IMR-90 (cell line): Measurements from ENCODE around the gene ITGA1. TPM values are rescaled to one million over a fixed set of nuclear protein-coding genes. Genes with fewer than 3 reads are reported as not detected.

ENCODE experiments used
- ATAC-seq: fragments of 200-7000 bp; cut with Tn5 transposase; 2 replicates; pipeline ENCODE4 v1.9.1; 2020; ENCODE audit warnings: low read depth, mild to moderate bottlenecking, moderate library complexity
- BruUV-seq: library from RNA; stranded (reverse); fragments of 400-500 nt; replicated peaks from 2 replicates; lab custom pipeline; 2021; lab: Mats Ljungman, UMichigan
- CTCF ChIA-PET: fragments of 300-600 bp; formaldehyde crosslinking; extraction: SDS; loops from one replicate; lab custom pipeline; 2021; ENCODE audit warnings: antibody characterized with exemption; lab: Yijun Ruan, JAX
- POLR2A ChIA-PET: fragments of 300-600 bp; sonication (Branson Sonifier 250); formaldehyde crosslinking; loops from one replicate; lab custom pipeline; 2022; ENCODE audit warnings: antibody characterized with exemption; ENCODE audit not compliant: unreplicated experiment; lab: Charles Lee
- DNase-seq: peaks from one replicate; pipeline ENCODE4 v3.0.0; 2013
- H2AFZ ChIP-seq: replicated peaks from 2 replicates; pipeline ENCODE3; 2013; ENCODE audit warnings: low read length, mild to moderate bottlenecking; ENCODE audit not compliant: poor library complexity
- H2AK5ac ChIP-seq: 2 replicates; pipeline ENCODE4 v1.6.1; 2013; ENCODE audit warnings: low read depth, low read length, inconsistent platforms
- H2AK9ac ChIP-seq: replicated peaks from 2 replicates; pipeline ENCODE3; 2013; ENCODE audit warnings: mild to moderate bottlenecking, low read depth, low read length, moderate library complexity; ENCODE audit not compliant: poor library complexity
- H2BK120ac ChIP-seq: 2 replicates; pipeline ENCODE4 v1.6.1; 2013; ENCODE audit warnings: low read depth, low read length, inconsistent platforms
- H2BK15ac ChIP-seq: 3 replicates; pipeline ENCODE4 v1.6.1; 2013; ENCODE audit warnings: low read depth, low read length, inconsistent platforms
- H2BK20ac ChIP-seq: 2 replicates; pipeline ENCODE4 v1.6.1; 2013; ENCODE audit warnings: low read depth, mild to moderate bottlenecking, inconsistent platforms, low read length, moderate library complexity
- H2BK5ac ChIP-seq: 2 replicates; pipeline ENCODE4 v1.6.1; 2013; ENCODE audit warnings: mild to moderate bottlenecking, low read depth, low read length, inconsistent platforms; ENCODE audit not compliant: poor library complexity, severe bottlenecking
- H3K14ac ChIP-seq: replicated peaks from 2 replicates; pipeline ENCODE4 v1.6.1; 2013; ENCODE audit warnings: low read depth, low read length, inconsistent platforms
- H3K18ac ChIP-seq: 2 replicates; pipeline ENCODE4 v1.6.1; 2013; ENCODE audit warnings: low read depth, low read length, control low read depth
- H3K23ac ChIP-seq: 2 replicates; pipeline ENCODE4 v1.6.1; 2013; ENCODE audit warnings: low read depth, low read length, inconsistent platforms
- H3K27ac ChIP-seq: 2 replicates; pipeline ENCODE4 v1.5.1; 2013; ENCODE audit warnings: mild to moderate bottlenecking, control low read depth, low read length; ENCODE audit not compliant: insufficient read depth
- H3K27me3 ChIP-seq: 2 replicates; pipeline ENCODE4 v1.6.1; 2013; ENCODE audit warnings: low read length; ENCODE audit not compliant: control insufficient read depth, insufficient read depth
- H3K36me3 ChIP-seq: 2 replicates; pipeline ENCODE4 v1.6.1; 2013; ENCODE audit warnings: low read length, mixed read lengths; ENCODE audit not compliant: control insufficient read depth, insufficient read depth
- H3K4ac ChIP-seq: 2 replicates; pipeline ENCODE4 v1.6.1; 2013; ENCODE audit warnings: low read depth, low read length, inconsistent platforms
- H3K4me1 ChIP-seq: 2 replicates; pipeline ENCODE4 v1.6.1; 2013; ENCODE audit warnings: low read length, mixed read lengths; ENCODE audit not compliant: control insufficient read depth, insufficient read depth
- H3K4me2 ChIP-seq: 2 replicates; pipeline ENCODE4 v1.6.1; 2013; ENCODE audit warnings: low read depth, mild to moderate bottlenecking, control low read depth, low read length, moderate library complexity
- H3K4me3 ChIP-seq: 2 replicates; pipeline ENCODE4 v1.5.1; 2013; ENCODE audit warnings: low read depth, mild to moderate bottlenecking, control low read depth, low read length, moderate library complexity; ENCODE audit not compliant: insufficient read depth
- H3K56ac ChIP-seq: 2 replicates; pipeline ENCODE4 v1.6.1; 2013; ENCODE audit warnings: low read length, inconsistent platforms; ENCODE audit not compliant: insufficient read depth; ENCODE audit errors: extremely low read depth
- H3K79me1 ChIP-seq, 2 experiments: 2 replicates each; pipeline ENCODE4 v1.6.1; 2013; ENCODE audit warnings: low read length in 2 of 2, inconsistent platforms in 1 of 2, low read depth in 1 of 2
- H3K9ac ChIP-seq: 2 replicates; pipeline ENCODE4 v1.6.1; 2013; ENCODE audit warnings: low read depth, low read length, control low read depth
- H3K9me1 ChIP-seq: 2 replicates; pipeline ENCODE4 v1.6.1; 2013; ENCODE audit warnings: low read length, inconsistent platforms; ENCODE audit not compliant: insufficient read depth
- H3K9me3 ChIP-seq: 2 replicates; pipeline ENCODE4 v1.6.1; 2013; ENCODE audit warnings: low read length; ENCODE audit not compliant: control insufficient read depth, insufficient read depth
- H4K20me1 ChIP-seq: 2 replicates; pipeline ENCODE4 v1.6.1; 2013; ENCODE audit warnings: low read length, inconsistent platforms; ENCODE audit not compliant: insufficient read depth
- H4K5ac ChIP-seq: 2 replicates; pipeline ENCODE4 v1.6.1; 2013; ENCODE audit warnings: mild to moderate bottlenecking, low read depth, low read length, control low read depth
- H4K8ac ChIP-seq, 2 experiments: 2 replicates each; pipeline ENCODE4 v1.6.1; 2013; ENCODE audit warnings: low read depth in 2 of 2, low read length in 2 of 2, control low read depth in 1 of 2, inconsistent platforms in 1 of 2
- H4K91ac ChIP-seq: 2 replicates; pipeline ENCODE4 v1.6.1; 2013; ENCODE audit warnings: low read depth, low read length, inconsistent platforms; ENCODE audit not compliant: insufficient read depth
- CEBPB ChIP-seq: IDR thresholded peaks from 2 replicates; pipeline ENCODE4 v1.6.1; 2012; ENCODE audit warnings: low read depth, low read length, improper control_type of control experiment
- CHD1 ChIP-seq: IDR thresholded peaks from 2 replicates; pipeline ENCODE4 v1.6.1; 2012; ENCODE audit warnings: low read depth, low read length, improper control_type of control experiment
- CTCF ChIP-seq: conservative IDR thresholded peaks from 2 replicates; pipeline ENCODE4 v1.5.1; 2012; ENCODE audit warnings: mild to moderate bottlenecking, low read depth, low read length, improper control_type of control experiment
- ELK1 ChIP-seq: fragments of 150-350 bp; IDR thresholded peaks from 2 replicates; pipeline ENCODE4 v1.6.1; 2016; ENCODE audit warnings: low read depth, mild to moderate bottlenecking, low read length, moderate library complexity, borderline replicate concordance
- FOS ChIP-seq: fragments of 150-350 bp; IDR thresholded peaks from 2 replicates; pipeline ENCODE4 v1.6.1; 2016; ENCODE audit warnings: low read depth, low read length
- MAFK ChIP-seq: IDR thresholded peaks from 2 replicates; pipeline ENCODE4 v1.6.1; 2012; ENCODE audit warnings: low read depth, low read length, improper control_type of control experiment
- MXI1 ChIP-seq: IDR thresholded peaks from 2 replicates; pipeline ENCODE4 v1.6.1; 2012; ENCODE audit warnings: low read depth, mild to moderate bottlenecking, low read length, moderate library complexity, borderline replicate concordance
- RAD21 ChIP-seq: IDR thresholded peaks from 2 replicates; pipeline ENCODE4 v1.6.1; 2012; ENCODE audit warnings: low read length, improper control_type of control experiment
- RFX5 ChIP-seq: IDR thresholded peaks from 2 replicates; pipeline ENCODE4 v1.8.0; 2012; ENCODE audit warnings: low read depth, mild to moderate bottlenecking, low read length, moderate library complexity
- SMC3 ChIP-seq: fragments of 150-350 bp; IDR thresholded peaks from 2 replicates; pipeline ENCODE4 v1.6.1; 2016; ENCODE audit warnings: low read depth, mild to moderate bottlenecking, antibody characterized with exemption, low read length, moderate library complexity
- USF2 ChIP-seq: fragments of 150-350 bp; IDR thresholded peaks from 2 replicates; pipeline ENCODE4 v1.6.1; 2017; ENCODE audit warnings: mild to moderate bottlenecking, antibody characterized with exemption, low read length, low read depth
- WGBS, 2 experiments: methylation state at CpG; one replicate each; pipeline versions ENCODE4 v1.1.5 to v1.1.7; 2013; ENCODE audit warnings: missing lambda C conversion rate in 2 of 2; ENCODE audit not compliant: insufficient read length in 1 of 2; ENCODE audit errors: extremely low coverage in 2 of 2; 5-methylcytosine and 5-hydroxymethylcytosine counted together
- dilution Hi-C: fragments of 300-500 bp; cut with HindIII; formaldehyde crosslinking; loops from one replicate; pipeline ENCODE4 v1.14.3; 2018; ENCODE audit warnings: low sequenced_read_pairs; ENCODE audit not compliant: unreplicated experiment
- in situ Hi-C: fragments of 300-500 bp; cut with MboI; formaldehyde crosslinking; loops from 3 replicates; pipeline ENCODE4 v1.14.3; 2019; ENCODE audit warnings: low sequenced_read_pairs, inconsistent platforms, mixed read lengths
- intact Hi-C: fragments of 100-400 bp; cut with micrococcal nuclease; formaldehyde crosslinking; loops from 2 replicates; pipeline ENCODE4 v1.10.0; 2022
- polyA plus RNA-seq, 3 experiments: library from polyadenylated mRNA; depleted of rRNA; stranded (reverse); fragments of >200 nt; gene quantifications; 2 replicates each; pipeline ENCODE4 v1.2.3, GENCODE V29; 2012; ENCODE audit warnings: low replicate concordance in 1 of 3
- total RNA-seq: library from RNA; depleted of rRNA; stranded (reverse); fragments of >200 nt; gene quantifications from 2 replicates; pipeline ENCODE4 v1.2.3, GENCODE V29; 2012

ITGA1 gene
- total and polyA plus RNA-seq, 2 of the 4 experiments (the other 2 are of a cell fraction) = 22.3 to 95.2 TPM

- Histone ChIP-seq H2BK15ac (no peak overlapping the region; the same call in 2 of the 3 replicates), H2AFZ (no peak overlapping the region), H2BK120ac (peak overlapping the region; percentile 75; the same call in 1 of the 2 replicates), H3K27me3 (no peaks in the 10 kb centered on the region), H2BK20ac (peak overlapping the region; percentile 60; the same call in 1 of the 2 replicates), H2AK5ac (peak overlapping the region; percentile 69; the same call in 1 of the 2 replicates), H3K79me1 (peaks cover 10 to 12% of the 10 kb centered on the region in 2 experiments; a peak in 2 of 4 replicates), H4K5ac (no peak overlapping the region), H3K4ac (peak overlapping the region; percentile 18; the same call in 1 of the 2 replicates), H3K4me3 (no peak overlapping the region), H3K56ac (peak overlapping the region; percentile 21; the same call in 1 of the 2 replicates), H3K23ac (peak overlapping the region; percentile 46; the same call in 1 of the 2 replicates), H4K20me1 (0 out of 2 replicates have a peak, but pooled peaks cover under 1% of the 10 kb centered on the region), H3K9me1 (peaks cover 4% of the 10 kb centered on the region), H3K36me3 (peaks cover 7% of the 10 kb centered on the region), H2BK5ac (peak overlapping the region; percentile 15), H3K9ac (peak overlapping the region; percentile 46; the same call in 1 of the 2 replicates), H3K14ac (peak overlapping the region; percentile 80), H3K4me1 (peaks cover 7% of the 10 kb centered on the region), H4K8ac (peak overlapping the region in 1 of 2 experiments; percentile 77; a peak in 3 of 4 replicates), H3K4me2 (no peak overlapping the region), H3K9me3 (no peaks in the 10 kb centered on the region), H4K91ac (no peak overlapping the region), H3K27ac (no peak overlapping the region; the same call in 1 of the 2 replicates), H3K18ac (no peak overlapping the region; the same call in 1 of the 2 replicates), H2AK9ac (no peak overlapping the region)
- ATAC-seq = peak; percentile 90
- dilution Hi-C loops = no loop called here
- POLR2A ChIA-PET = interaction anchor here (0.7 kb wide), 1 partner anchor 875 kb away, joined by 3 read pairs; no protein-coding TSS in a partner anchor
- intact Hi-C loops = loop anchor here (1.0 to 10.0 kb wide), 5 partner anchors 40 to 1286 kb away; partner anchors contain the start of gene ITGA2
- TF ChIP-seq RAD21 (peak; percentile 94), ELK1 (no peak), CEBPB (peak; percentile 32; the same call in 1 of the 2 replicates), USF2 (no peak), MXI1 (no peak), MAFK (no peak), CTCF (peak; percentile 81), FOS (0 out of 2 replicates have a peak, but pooled peaks have one; percentile 21), SMC3 (peak; percentile 82), RFX5 (no peak), CHD1 (no peak)
- CTCF ChIA-PET = interaction anchor here (0.6 to 3.1 kb wide), 19 partner anchors 12 to 418 kb away, joined by 3 to 20 read pairs (median 3); partner anchors contain the start of gene MOCS2
- WGBS, 2 experiments = no CpG with 5 or more reads among the region's 1 CpG
- in situ Hi-C loops = loop anchor here (5.0 kb wide), 1 partner anchor 149 kb away; no protein-coding TSS in a partner anchor
- DNase-seq = peak; percentile 89
- no TSS peak for BruUV-seq
Measured at GRCh38 chr5:52948418-52949076, 160.8 kb downstream of the ITGA1 start.
